GM18909 (cell line): ENCODE results near the gene CACNA1I.

Experiments used
- ATAC-seq: cut with Tn5 transposase; IDR thresholded peaks from one replicate; pipeline ENCODE4 v1.9.1; 2021; ENCODE audit warnings: mild to moderate bottlenecking; ENCODE audit not compliant: unreplicated experiment, poor library complexity

The CACNA1I gene

DNA sequence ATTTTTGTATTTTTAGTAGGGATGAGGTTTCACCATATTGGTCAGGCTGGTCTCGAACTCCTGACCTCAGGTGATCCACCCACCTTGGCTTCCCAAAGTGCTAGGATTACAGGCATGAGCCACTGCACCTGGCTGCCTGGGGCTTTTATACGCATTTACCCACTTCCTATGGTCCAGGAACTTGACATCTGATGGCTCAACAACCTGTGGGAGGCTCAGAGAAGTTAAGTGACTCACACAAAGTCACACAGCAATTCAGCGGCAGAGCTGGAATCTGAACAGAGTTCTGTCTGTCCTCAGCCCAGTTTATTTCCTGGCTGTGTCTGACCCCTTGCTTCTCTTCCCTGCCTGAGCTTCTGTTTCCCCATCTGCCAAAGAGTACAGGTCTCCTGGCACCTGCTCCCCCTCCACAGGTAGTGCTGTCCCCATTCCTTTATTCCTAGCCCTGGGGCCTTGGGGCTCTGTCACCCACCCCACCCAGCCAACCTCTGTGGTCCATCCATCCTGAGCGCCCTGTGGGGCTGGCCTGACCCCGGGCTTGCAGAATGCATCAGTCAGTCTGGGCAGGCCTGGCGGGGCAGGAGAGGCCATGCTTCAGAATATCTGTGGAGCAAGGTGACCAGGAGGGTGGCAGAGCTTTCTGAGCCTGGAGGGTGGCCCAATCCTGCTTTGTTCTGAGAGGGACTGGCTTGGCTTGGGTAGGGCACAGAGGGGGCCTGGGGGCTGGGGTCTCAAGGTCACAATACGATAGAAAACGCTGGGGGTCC, 50.6 kb downstream of the CACNA1I start:
- no peak for ATAC-seq

DNA sequence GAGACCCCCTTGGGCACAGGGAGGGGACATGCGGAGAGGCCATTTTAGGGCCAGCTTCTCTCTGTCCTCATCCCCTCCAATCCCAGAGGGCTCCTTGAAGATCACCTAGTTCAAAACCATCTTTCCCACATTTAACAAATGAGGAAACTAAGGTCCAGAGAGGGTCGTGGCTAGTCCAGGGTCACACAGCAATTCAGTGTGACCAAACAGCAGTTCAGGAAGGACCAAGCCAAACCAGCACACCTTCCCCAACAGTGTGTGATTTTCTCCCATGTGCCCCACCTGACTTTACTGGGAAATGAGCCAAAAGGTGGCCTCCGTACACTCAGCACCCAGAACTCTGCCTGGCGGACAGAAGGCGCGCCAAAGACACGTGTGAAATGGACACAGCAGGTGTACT, 51.3 kb downstream of the CACNA1I start:
- ATAC-seq: no peak

DNA sequence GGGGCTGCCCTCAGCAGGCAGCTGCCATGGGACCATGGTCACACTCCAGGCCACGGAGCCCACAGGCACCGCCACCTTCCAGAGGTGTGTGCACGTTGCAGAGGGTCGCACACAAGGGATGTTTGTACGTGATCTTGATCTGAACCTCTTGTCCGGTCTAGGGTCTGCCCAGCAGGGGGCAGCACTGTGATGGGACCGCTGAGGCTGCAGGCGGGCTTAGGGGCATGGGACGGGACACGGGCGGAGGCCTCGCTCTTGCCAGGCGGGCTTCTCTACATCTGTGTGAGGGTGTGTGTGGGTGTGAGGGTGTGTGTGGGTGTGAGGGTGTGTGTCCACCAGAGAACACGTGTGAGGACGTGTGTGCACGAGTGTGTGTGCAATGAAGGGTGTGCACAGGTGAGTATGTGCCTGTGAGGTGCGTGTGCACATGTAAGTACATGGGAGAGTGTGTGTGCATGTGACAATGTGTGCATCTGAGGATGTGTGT, 52.4 kb downstream of the CACNA1I start:
- no peak for ATAC-seq

DNA sequence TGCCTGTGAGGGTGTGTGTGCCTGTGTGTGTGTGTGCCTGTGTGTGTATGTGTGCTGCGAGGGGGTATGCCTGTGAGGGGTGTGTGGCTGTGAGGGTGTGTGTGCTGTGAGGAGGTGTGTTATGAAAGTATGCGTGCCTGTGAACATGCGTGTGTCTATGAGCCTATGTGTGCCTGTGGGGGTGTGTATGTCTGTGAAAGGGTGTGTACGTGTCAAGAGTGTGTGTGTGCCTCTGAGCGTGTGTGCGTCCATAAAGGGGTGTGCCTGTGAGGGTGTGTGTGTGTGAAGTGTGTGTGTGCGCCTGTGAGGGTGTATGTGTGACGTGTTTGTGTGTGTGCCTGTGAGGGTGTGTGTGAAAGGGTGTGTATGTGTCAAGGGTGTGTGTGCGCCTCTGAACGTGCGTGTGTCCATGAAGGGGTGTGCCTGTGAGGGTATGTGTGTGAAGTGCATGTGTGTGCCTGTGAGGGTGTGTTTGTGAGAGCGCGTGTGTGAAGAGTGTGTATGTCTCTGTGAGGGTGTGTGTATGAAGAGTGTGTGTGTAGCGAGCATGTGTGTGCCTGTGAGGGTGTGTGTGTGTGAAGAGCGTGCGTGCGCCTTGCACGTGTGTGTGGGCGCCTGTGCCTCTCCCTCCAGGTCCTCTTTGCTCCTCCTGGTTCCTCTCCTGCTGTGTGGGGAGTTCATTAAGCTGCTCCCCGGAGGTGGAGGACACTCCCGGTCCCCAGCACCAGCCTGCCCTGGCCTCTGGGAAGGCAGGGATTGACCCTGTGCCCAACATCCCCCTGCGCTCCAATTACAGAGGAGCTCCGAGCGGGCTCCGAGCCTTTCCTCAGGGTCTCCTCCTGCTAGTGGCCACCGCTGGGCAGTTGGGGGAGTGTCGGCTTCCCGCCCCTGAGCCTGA, 53.3 kb downstream of the CACNA1I start:
- no peak for ATAC-seq

DNA sequence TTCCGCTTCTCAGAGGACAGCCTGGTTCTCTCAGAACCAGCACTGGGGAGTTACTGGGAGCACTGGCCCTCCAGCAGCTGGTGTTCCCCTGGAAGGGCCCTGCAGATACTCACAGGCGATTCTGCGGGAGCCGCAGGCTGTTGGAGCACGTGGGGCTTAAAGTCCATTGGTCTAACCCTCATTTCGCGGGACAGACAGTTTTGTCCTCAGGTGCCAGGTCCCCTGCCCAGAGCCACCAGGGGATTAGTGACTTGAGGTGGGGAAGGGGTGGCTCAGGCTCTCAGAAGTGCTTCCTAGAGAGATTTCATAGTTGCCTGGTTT, 53.9 kb downstream of the CACNA1I start:
- no peak for ATAC-seq

DNA sequence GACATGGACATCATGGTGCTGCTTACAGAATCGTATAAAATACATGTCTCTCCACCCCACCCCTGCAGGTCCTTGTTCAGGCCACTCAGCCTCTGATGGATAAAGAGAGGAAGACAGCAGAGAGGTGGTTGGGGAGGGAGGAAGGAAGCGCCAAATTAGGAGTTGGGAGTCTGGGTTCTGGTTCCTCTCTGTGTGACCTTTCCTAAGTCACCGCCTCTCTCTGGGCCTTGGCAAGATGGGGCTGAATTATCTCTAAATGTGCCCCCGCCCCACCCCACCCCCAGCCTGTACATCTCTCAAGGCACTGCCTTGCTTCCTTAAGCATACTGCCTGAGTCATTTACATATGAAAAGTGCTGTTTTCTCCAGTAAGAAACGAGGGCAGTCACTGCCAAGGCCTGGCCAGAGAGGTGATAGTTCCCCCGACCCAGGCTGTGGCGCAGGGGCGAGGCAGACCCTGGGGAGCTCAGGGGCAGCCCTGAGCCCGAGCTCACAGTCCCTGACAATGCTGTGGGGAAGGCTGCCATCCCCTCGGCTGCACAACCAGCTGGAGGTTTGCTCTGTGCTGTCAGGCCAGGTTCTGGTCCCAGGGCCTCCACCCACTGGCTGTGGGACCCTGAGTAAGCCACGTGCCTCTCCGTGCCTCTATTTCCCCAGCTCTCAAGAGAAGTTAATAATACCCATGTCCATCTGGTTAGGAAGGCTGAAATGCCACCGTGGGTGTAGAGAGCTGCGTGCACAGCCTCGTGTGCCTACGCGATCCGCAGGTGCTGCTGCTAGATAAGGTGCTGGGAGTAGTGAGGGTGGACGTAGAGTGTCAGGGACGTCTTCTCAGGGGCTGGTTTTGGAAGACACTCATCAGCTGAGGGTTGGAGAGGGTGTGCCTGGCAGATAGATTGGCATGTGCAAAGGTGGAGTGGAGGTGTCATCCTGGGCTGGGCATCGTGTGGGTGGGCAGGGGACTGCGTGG, 55.3 kb downstream of the CACNA1I start:
- no peak for ATAC-seq

DNA sequence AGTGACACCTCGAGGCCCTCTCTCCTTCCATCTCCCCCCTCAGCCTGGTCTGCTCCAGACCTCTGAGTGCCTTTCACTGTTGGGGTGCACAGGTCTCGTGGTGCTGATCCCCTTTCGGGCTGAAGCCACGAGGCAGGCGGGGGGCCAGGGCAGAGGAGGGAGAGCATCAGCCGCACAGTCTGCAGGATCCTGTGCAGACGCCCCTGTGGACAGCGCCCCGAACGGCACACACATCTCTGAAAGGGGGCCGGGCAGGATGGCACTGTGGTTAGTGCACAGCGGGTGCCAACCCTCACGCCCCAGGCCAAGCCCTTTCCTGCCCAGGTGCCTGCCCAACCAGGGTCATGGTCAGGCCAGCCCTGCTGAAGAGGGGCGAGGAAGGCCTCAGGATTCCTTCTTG, 56.7 kb downstream of the CACNA1I start:
- ATAC-seq: no peak

DNA sequence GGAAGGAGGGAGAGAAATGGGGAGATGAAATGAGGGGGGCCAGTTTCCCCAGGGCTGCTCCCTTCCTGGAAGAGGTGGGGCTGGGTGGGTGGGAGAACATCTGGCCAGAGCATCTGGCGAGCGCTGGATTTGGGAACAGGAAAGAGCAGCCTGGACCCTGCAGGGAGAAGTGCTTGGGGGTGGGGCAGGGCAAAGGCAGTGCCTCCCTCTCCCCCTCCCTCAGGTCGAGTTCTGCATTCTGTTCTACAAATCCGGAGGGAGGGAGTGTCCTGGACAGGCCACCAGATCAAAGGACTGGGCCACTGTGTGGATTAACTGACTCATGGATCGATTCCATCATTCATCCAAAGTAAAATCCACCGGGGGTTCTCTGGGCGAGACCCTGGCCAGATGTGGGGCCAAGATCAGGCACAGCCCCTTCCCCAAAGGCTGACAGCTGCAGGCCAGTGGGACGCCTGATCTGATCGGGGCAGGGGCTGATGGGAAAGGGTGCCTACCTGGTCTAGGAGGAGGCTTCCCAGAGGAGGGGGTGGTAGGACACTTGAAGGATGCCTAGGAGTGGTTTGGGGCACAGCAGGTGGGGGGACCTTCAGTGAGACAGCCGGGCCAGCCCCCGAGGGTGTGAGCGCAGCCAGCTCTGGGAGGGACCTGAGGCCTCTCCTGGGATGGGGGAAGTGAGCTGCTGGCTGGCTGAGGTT, 57.5 kb downstream of the CACNA1I start:
- ATAC-seq: no peak

DNA sequence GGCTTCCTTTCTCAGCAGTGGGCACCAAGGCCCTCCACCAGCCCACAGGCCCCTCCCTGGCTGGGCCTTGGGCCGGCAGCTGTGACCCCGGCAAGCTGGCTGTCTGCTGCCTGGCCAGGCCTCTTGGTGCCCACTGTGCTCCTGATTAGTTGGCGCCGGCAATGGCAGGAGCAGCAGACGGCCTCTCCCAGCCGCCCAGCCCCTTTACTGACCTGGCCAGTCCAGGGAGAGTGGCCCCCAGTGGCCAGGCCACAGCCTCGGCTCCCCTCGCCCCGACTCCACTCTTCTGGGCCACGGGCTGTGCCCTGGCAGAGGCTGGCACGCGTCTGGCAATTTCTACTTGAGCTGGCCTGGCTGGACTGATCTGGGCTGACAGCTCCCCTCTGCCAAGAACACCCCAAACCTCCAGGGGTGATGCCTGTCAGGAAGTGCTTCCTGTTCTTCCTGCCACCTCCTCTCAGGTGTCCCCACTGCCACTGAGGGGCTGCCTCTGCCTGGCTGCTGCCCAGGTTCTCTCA, 58.1 kb downstream of the CACNA1I start:
- ATAC-seq: no peak

DNA sequence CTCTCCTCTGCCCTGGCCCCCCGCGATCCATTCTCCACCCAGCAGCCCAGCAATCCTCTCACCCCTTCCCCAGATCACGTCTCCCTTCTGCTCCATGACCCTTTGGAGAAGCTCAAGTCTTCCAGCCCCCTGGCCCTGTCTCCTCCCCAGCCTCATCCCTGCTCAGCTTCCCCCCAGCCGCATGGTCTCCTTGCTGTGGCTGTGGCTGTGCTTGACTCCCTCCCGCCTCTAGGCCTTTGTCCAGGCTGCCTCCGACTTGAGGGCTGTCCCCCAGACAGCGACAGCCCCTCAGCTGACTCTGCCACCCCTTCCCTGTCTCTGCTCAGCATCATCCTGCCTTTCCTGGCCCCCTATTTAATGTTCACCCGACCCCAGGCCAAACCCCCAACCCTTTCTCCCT, 59.3 kb downstream of the CACNA1I start:
- ATAC-seq: no peak

DNA sequence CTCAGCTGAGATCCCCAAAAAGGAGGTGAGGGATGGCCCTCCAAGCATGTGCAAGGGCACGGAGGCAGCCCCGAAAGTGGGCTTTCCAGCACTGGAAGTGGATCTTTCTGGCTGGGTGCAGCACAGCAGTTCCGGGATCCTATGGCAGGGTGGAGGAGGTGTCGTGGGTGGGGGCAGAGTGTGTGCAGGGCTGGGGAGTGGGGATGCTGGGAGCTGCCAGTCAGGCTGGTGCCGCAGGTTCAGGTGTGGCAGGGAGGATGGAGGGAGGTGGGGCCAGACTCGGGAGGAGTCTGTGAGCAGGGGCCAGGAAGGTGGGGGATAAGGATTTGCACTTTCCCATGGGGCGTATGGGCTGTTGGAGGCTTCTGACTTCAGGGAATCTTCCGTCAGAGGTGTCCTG, 60.2 kb downstream of the CACNA1I start:
- ATAC-seq: no peak

DNA sequence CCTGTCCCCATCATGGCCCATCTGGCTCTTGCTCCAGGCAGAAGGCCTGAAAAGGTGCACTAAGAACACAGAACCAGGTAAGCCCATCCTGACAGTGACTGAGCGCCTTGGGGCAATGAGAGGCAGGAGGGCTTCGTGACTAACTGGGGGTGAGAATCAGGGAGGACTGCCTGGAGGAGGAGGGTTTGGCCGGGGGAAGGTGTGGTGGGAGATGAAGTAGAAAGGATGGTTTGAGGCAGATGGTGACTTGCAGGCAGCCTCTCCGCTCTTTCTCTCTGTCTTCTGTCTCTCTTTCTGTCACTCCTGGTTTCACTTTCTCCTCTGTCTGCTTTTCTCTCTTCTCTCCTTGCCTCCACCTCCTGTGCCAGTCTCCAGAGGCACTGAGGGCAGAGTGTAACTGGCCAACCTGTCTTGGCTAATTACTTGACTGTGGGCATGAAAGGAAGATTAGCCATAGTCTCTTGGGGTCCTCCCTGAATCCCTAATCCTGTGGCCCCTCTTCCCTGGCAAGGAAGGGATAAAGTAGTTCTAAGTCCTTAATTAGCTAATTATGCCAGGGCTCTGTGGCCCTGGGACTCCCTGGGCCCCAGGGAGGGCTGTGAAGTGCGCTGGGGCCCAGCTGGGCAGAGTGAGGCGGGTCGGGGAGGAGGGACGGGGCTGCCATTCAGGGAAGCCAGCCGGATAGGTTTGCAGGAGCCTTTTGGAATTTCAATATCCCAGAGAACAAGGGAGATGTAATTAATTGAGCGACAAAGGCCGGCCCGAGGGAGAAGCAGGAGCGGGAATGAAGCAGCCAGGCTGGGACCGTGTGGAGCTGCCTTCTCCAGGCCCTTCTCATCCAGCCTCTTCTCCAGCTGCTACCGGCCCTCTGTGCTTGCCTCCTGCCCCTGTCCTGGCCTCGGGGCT, 61.1 kb downstream of the CACNA1I start:
- ATAC-seq: no peak

DNA sequence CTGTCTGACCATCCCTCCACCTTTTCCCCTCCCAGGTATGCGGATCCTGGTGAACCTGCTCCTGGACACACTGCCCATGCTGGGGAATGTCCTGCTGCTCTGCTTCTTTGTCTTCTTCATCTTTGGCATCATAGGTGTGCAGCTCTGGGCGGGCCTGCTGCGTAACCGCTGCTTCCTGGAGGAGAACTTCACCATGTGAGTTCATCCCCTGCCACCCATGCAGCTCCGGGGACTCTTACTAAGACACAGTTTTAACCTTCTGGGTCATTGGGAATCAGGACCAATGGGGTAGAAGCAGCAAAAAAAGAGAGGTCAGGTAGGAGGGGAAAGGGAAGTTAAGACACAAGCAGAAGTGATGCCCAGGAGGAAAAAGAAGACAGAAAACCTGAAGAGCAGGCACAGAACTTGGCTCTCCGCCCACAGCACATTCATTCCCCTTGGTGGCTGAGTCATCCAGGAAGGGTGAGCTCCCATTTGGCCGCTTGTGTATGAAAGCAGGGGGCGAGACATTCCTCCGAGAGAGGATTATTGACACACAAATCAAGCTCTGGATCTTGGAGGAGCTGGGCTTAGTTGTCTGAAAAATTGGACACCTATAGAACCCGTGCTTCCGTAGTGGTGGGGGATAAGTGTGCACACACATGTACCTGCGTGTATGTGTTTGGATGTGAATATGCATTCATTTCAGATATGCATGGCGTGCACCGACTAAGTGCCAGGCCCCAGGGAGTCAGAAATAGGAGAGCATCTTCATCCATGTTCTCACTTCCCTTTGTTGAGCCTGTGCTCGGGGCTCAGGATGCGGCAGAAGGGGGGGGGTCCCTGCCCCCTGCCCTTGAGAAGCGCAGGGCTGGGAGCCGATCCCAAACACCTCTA, 64.2 kb downstream of the CACNA1I start:
- no peak for ATAC-seq

DNA sequence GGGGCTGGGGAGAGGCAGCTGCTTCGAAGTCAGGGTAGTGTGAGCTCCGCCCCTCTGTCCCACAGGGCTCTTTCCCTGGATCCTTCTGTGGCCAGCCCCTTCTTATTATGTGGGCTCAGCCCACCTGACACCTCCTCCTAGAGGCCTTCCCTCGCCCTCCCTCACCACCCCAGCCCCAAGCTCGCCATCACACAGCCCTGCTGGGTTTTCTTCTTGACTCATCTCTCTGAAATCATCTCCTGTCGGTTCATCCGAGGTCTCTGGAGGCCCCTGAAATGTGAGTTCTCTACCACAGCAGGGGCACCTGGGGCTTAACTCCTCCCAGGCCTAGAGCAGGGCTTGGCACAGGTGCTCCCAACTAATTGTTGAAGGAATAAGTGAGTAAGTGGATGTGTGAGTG, 65.2 kb downstream of the CACNA1I start:
- ATAC-seq: no peak

DNA sequence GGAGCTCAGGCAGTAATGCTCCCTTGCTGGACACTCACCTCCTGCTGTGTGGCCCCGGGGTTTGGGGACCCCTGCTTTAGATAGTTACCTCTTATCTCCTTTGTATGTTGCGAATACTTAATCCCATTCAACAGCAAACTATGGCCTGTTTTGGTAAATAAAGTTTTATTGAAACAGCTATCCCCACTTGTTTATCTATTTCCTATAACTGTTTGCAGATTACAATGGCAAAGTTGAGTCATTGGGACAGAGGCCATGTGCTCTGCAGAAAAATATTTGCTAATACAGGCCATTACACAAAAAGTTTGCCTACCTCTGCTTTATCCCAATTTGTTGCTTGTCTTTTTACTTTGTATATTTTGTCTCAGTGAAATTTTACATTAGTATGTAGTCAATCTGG, 68.4 kb downstream of the CACNA1I start:
- ATAC-seq: no peak

DNA sequence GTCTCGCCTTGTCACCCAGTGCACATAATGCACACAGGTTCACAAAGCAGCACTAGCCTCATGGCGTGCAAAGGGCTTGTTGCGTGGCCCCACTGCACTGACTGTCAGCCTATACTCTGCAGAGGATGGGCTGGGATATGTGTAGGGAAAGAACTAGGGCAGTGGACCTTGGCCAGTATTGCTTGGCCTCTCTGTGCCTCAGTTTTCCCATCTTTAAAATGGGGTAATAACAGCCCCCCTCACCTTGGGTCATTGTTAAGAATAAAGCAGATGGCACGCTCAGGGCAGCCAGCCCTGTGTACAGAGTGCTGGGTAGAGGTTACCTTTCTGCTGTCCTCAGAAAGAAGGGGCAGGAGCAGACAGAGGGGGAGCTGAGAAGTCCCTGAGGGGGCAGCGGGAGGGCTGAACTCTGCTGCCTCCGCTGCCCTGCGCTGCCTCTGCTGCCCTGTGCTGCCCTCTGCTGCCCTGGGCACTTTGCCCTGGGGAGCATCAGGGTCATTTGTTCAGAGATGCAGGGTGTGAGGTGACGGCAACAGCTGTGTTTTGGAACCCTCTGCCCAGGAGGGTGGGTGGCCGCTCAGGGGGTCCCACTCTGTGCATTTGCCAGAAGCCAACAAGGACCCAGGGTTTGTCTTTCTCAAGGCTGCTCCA, 71.2 kb downstream of the CACNA1I start:
- no peak for ATAC-seq
